ENCODE results near the gene PPIG. TPM values are rescaled to one million over a fixed set of nuclear protein-coding genes. Genes with fewer than 3 reads are reported as not detected.
A peak's percentile ranks its signal among the peaks of the same experiment; 100 is the strongest.
"Not testable (repeated sequence)": the region's sequence is repeated elsewhere in the genome, so short reads cannot be mapped to it uniquely, and the experiment has no call there.

The PPIG gene
- total RNA-seq, 1 donor from 2014 or later, result 24.7 TPM

DNA sequence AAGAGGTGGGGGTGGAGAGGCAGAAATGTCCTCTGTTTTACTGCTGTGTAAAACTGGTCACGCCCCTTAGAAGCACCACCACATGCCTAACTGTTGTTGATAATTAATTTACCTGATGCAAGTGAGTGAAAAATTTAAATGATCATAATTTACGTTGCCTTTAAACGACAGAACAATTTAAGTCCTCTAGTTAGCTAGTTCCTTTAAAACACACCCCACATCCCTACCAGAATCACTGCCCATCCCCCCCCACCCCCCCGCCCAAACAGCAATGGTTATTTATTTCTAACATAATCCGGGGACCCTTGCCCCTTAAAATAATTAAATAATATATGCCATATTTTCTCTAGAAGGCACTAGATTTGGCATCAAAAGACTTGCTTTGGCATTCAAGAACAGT is 633 bp upstream of the PPIG start:
- no peak for DNase-seq (ENCODE audit: low read depth)
- H3K4me3 ChIP-seq (ENCODE audit: low read depth, low read length), result no peak overlapping the region
- H3K36me3 ChIP-seq (ENCODE audit: control insufficient read depth, insufficient read depth, low read length), result no peaks in the 10 kb centered on the region
- H3K27me3 ChIP-seq (ENCODE audit: control insufficient read depth, insufficient read depth, low read length), result no peaks in the 10 kb centered on the region
- no peak for TF ChIP-seq CTCF (IDR thresholded peaks at IDR 0.05; ENCODE audit: insufficient read depth, low read length, poor library complexity, severe bottlenecking)

- H3K4me3 ChIP-seq (ENCODE audit: low read depth, low read length), result peak overlapping the region; percentile 58
- H3K27me3 ChIP-seq (ENCODE audit: control insufficient read depth, insufficient read depth, low read length), result no peaks in the 10 kb centered on the region
- no peak for TF ChIP-seq CTCF (IDR thresholded peaks at IDR 0.05; ENCODE audit: insufficient read depth, low read length, poor library complexity, severe bottlenecking)
- no peak for DNase-seq (ENCODE audit: low read depth)
- H3K36me3 ChIP-seq (ENCODE audit: control insufficient read depth, insufficient read depth, low read length), result no peaks in the 10 kb centered on the region
Measured at GRCh38 chr2:169585673-169586072, 1.5 kb downstream of the PPIG start.

- no peak for DNase-seq (ENCODE audit: low read depth)
- no peak for TF ChIP-seq CTCF (IDR thresholded peaks at IDR 0.05; ENCODE audit: insufficient read depth, low read length, poor library complexity, severe bottlenecking)
- H3K27me3 ChIP-seq (ENCODE audit: control insufficient read depth, insufficient read depth, low read length), result no peaks in the 10 kb centered on the region
- no peak overlapping the region for H3K4me3 ChIP-seq (ENCODE audit: low read depth, low read length)
- H3K36me3 ChIP-seq (ENCODE audit: control insufficient read depth, insufficient read depth, low read length), result no peaks in the 10 kb centered on the region
Measured at GRCh38 chr2:169590804-169591203, 6.7 kb downstream of the PPIG start.

GRCh38 chr2:169596546-169596945 is 12.4 kb downstream of the PPIG start:
- not testable (repeated sequence) for DNase-seq (ENCODE audit: low read depth); H3K4me3 ChIP-seq (ENCODE audit: low read depth, low read length); H3K27me3 ChIP-seq (ENCODE audit: control insufficient read depth, insufficient read depth, low read length); H3K36me3 ChIP-seq (ENCODE audit: control insufficient read depth, insufficient read depth, low read length)

DNA sequence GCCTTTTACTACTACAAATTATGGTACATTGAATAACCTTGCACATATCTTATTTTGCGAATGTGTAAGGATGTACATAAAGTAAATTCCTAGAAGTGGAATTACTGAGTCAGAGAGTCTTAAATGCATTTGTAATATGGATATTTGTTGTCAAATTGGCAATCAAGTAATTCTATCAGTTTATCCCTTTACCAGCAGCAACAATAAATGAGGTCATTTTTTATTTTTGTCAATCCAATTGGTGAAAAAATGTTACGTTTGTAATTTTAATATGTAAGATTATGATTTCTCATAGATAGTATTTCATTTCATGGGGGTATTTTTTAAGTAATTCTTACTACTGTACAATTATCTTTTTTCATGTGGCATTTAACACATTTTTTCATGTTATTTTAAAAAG is 14.8 kb downstream of the PPIG start:
- Histone ChIP-seq H3K4me3 (ENCODE audit: low read depth, low read length) (no peak overlapping the region), H3K27me3 (ENCODE audit: control insufficient read depth, insufficient read depth, low read length) (no peaks in the 10 kb centered on the region), H3K36me3 (ENCODE audit: control insufficient read depth, insufficient read depth, low read length) (no peaks in the 10 kb centered on the region)
- TF ChIP-seq CTCF (IDR thresholded peaks at IDR 0.05; ENCODE audit: insufficient read depth, low read length, poor library complexity, severe bottlenecking), result no peak
- no peak for DNase-seq (ENCODE audit: low read depth)

DNA sequence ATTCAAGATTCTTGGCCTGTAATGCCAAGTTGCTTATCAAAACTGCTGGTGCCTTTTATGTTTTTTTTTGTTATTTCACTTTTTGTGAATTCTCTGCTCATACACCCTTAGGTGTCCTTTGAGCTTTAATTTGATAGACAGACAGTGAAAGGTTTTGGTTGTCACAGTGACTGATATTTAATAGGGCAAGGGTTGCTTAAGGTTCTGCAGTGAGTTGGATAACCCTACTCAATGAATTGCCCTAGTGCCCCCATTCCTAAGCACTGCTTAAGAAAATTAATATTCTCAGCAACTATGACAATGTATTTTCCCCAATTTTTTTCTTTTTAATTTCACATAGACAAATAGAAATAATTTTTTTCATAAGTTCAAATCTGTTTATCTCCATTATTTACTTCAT is 15.4 kb downstream of the PPIG start:
- Histone ChIP-seq H3K27me3 (ENCODE audit: control insufficient read depth, insufficient read depth, low read length) (no peaks in the 10 kb centered on the region), H3K36me3 (ENCODE audit: control insufficient read depth, insufficient read depth, low read length) (no peaks in the 10 kb centered on the region), H3K4me3 (ENCODE audit: low read depth, low read length) (no peak overlapping the region)
- no peak for TF ChIP-seq CTCF (IDR thresholded peaks at IDR 0.05; ENCODE audit: insufficient read depth, low read length, poor library complexity, severe bottlenecking)
- DNase-seq (ENCODE audit: low read depth), result no peak
